HepG2 (cell line): Measurements from ENCODE around the gene PTCD2. TPM values are rescaled to one million over a fixed set of nuclear protein-coding genes. Genes with fewer than 3 reads are reported as not detected.

Source experiments
- ATAC-seq: fragments of 200-7000 bp; cut with Tn5 transposase; 3 replicates; pipeline ENCODE4 v1.9.1; 2020; ENCODE audit warnings: mild to moderate bottlenecking, moderate library complexity
- BruUV-seq: library from RNA; stranded (reverse); fragments of 400-500 nt; replicated peaks from 2 replicates; lab custom pipeline; 2021; lab: Mats Ljungman, UMichigan
- CTCF ChIA-PET: fragments of 300-600 bp; formaldehyde crosslinking; extraction: SDS; loops from one replicate; lab custom pipeline; 2021; ENCODE audit warnings: low total read pairs, inconsistent platforms, low intra/inter-chr PET ratio; lab: Yijun Ruan, JAX
- POLR2A ChIA-PET: fragments of 350-600 bp; sonication (Branson Sonifier 250); formaldehyde crosslinking; loops from one replicate; lab custom pipeline; 2020; ENCODE audit warnings: antibody characterized with exemption, inconsistent platforms; lab: Yijun Ruan, JAX
- DNase-seq: peaks from one replicate; pipeline ENCODE4 v3.0.0-alpha.2; 2015; ENCODE audit warnings: low spot score
- FAIRE-seq: peaks from 3 replicates; lab custom pipeline; 2011; peaks lifted over from hg19 to GRCh38; lab: Jason Lieb, UNC
- H2AFZ ChIP-seq: one replicate; pipeline ENCODE4 v1.6.1; 2011; ENCODE audit warnings: low read length, inconsistent platforms
- H3K27ac ChIP-seq: fragments of 300-600 bp; 3 replicates; pipeline ENCODE4 v1.8.0; 2011; ENCODE audit warnings: mixed run types, mild to moderate bottlenecking, mixed read lengths, low read length, inconsistent platforms; ENCODE audit not compliant: insufficient read depth; ENCODE audit errors: extremely low read length
- H3K27me3 ChIP-seq, 2 experiments: fragments of 200-600 bp in 1 of 2; 2 replicates in 1 of 2; 3 replicates in 1 of 2; pipeline versions ENCODE4 v1.6.0 to v1.8.0; 2011; ENCODE audit warnings: low read length in 2 of 2, mild to moderate bottlenecking in 2 of 2, moderate library complexity in 2 of 2, inconsistent platforms in 1 of 2; ENCODE audit not compliant: insufficient read depth in 2 of 2, control insufficient read depth in 1 of 2
- H3K36me3 ChIP-seq, 2 experiments: fragments of 200-600 bp in 1 of 2; replicated peaks in 1 of 2; 2 replicates in 1 of 2; 3 replicates in 1 of 2; pipeline versions ENCODE4 v1.5.1 to v1.8.0; 2011; ENCODE audit warnings: low read length in 2 of 2, inconsistent platforms in 1 of 2; ENCODE audit not compliant: insufficient read depth in 2 of 2, control insufficient read depth in 1 of 2
- H3K4me1 ChIP-seq: 2 replicates; pipeline ENCODE4 v1.5.1; 2012; ENCODE audit warnings: low read length, inconsistent platforms; ENCODE audit not compliant: insufficient read depth
- H3K4me2 ChIP-seq: 2 replicates; pipeline ENCODE4 v1.6.0; 2011; ENCODE audit warnings: low read depth, low read length, inconsistent platforms
- H3K4me3 ChIP-seq, 3 experiments: fragments of 200-600 bp in 1 of 3; sonication (generic), shearing (Covaris generic) in 1 of 3; replicated peaks in 1 of 3; 2 replicates each; pipeline ENCODE4 v1.5.1; 2011 to 2016; ENCODE audit warnings: low read length in 3 of 3, inconsistent platforms in 2 of 3, low read depth in 2 of 3, mild to moderate bottlenecking in 2 of 3, control low read depth in 1 of 3, mixed read lengths in 1 of 3; ENCODE audit not compliant: insufficient read depth in 1 of 3
- H3K79me2 ChIP-seq: one replicate; pipeline ENCODE4 v1.6.1; 2011; ENCODE audit warnings: low read length, inconsistent platforms; ENCODE audit not compliant: insufficient read depth
- H3K9ac ChIP-seq: 2 replicates; pipeline ENCODE4 v1.6.0; 2011; ENCODE audit warnings: mild to moderate bottlenecking, low read depth, low read length, inconsistent platforms; ENCODE audit not compliant: insufficient read depth
- H3K9me3 ChIP-seq: 2 replicates; pipeline ENCODE4 v1.5.1; 2012; ENCODE audit warnings: mild to moderate bottlenecking, low read length
- H4K20me1 ChIP-seq: 2 replicates; pipeline ENCODE4 v1.6.0; 2011; ENCODE audit warnings: inconsistent platforms, mild to moderate bottlenecking, low read length, moderate library complexity; ENCODE audit not compliant: insufficient read depth
- HIVEP1 ChIP-seq: sonication (generic); formaldehyde crosslinking; IDR thresholded peaks from 2 replicates; pipeline ENCODE4 v1.4.0; 2020; ENCODE audit warnings: mild to moderate bottlenecking, missing genetic modification reagents
- IKZF1 ChIP-seq: fragments of 450-650 bp; IDR thresholded peaks from 2 replicates; pipeline ENCODE4 v1.7.1; 2016
- PHF8 ChIP-seq: sonication (generic); formaldehyde crosslinking; IDR thresholded peaks from 2 replicates; pipeline ENCODE4 v1.5.0; 2020; ENCODE audit warnings: missing genetic modification reagents
- REPIN1 ChIP-seq: sonication (generic); formaldehyde crosslinking; IDR thresholded peaks from 2 replicates; pipeline ENCODE4 v1.8.0; 2022; ENCODE audit warnings: missing genetic modification reagents, low read depth, mild to moderate bottlenecking, borderline replicate concordance
- STAG1 ChIP-seq: sonication (generic); formaldehyde crosslinking; IDR thresholded peaks from 2 replicates; pipeline ENCODE4 v1.4.0; 2020; ENCODE audit warnings: missing genetic modification reagents
- ZNF20 ChIP-seq: sonication (generic); formaldehyde crosslinking; IDR thresholded peaks from 2 replicates; pipeline ENCODE4 v1.4.0; 2020; ENCODE audit warnings: mild to moderate bottlenecking, moderate library complexity, missing genetic modification reagents
- ZNF234 ChIP-seq: sonication (generic); formaldehyde crosslinking; conservative IDR thresholded peaks from 2 replicates; pipeline ENCODE4 v1.5.1; 2020; ENCODE audit warnings: mild to moderate bottlenecking, missing genetic modification reagents
- ZNF558 ChIP-seq: sonication (generic); formaldehyde crosslinking; IDR thresholded peaks from 2 replicates; pipeline ENCODE4 v1.9.0; 2022; ENCODE audit warnings: mild to moderate bottlenecking, missing genetic modification reagents, borderline replicate concordance
- ZNF746 ChIP-seq: sonication (generic); formaldehyde crosslinking; IDR thresholded peaks from 2 replicates; pipeline ENCODE4 v1.8.0; 2022; ENCODE audit warnings: mild to moderate bottlenecking, missing genetic modification reagents
- WGBS: methylation state at CpG from one replicate; pipeline ENCODE4 v1.1.6; 2017; ENCODE audit warnings: low lambda C conversion rate; 5-methylcytosine and 5-hydroxymethylcytosine counted together
- in situ Hi-C: cut with HindIII; loops from 2 replicates; pipeline ENCODE4 v1.10.0; 2017; ENCODE audit warnings: low pct_unique_long_range_greater_than_20kb; ENCODE audit not compliant: extremely low pct_ligation_motif_present
- intact Hi-C: fragments of 100-400 bp; cut with micrococcal nuclease; formaldehyde crosslinking; loops from one replicate; pipeline ENCODE4 v1.10.0; 2022; ENCODE audit not compliant: unreplicated experiment
- polyA plus RNA-seq, 8 experiments: library from polyadenylated mRNA; depleted of rRNA in 3 of 8; stranded (reverse) in 7 of 8; unstranded in 1 of 8; fragments of >200 nt; fragmentation: Illumina TruSeq in 4 of 8; extraction: Trizol in 4 of 8; gene quantifications; 2 replicates each; pipeline versions ENCODE4 v1.2.1 to v1.2.3, GENCODE V29; 2011 to 2016; ENCODE audit warnings: low read depth in 4 of 8, missing spikeins in 1 of 8, mixed read lengths in 1 of 8; ENCODE audit not compliant: insufficient read depth in 1 of 8
- total RNA-seq, 5 experiments: library from RNA; depleted of rRNA; stranded (reverse); fragments of >200 nt; fragmentation: Illumina TruSeq; extraction: Trizol; gene quantifications; 2 replicates each; pipeline ENCODE4 v1.2.3, GENCODE V29; 2016; ENCODE audit warnings: low read depth in 1 of 5
- TF ChIP-seq, protein P1 (sequence below): IDR thresholded peaks from 2 replicates; pipeline ENCODE4 v1.6.1; 2016; ENCODE audit warnings: low read depth
- TF ChIP-seq, protein P2 (sequence below): sonication (generic); formaldehyde crosslinking; IDR thresholded peaks from 2 replicates; pipeline ENCODE4 v1.8.0; 2022; ENCODE audit warnings: mild to moderate bottlenecking, missing genetic modification reagents; ENCODE audit not compliant: insufficient replicate concordance
- TF ChIP-seq, protein P3 (sequence below): sonication (generic); formaldehyde crosslinking; IDR thresholded peaks from 2 replicates; pipeline ENCODE4 v1.8.1; 2023; ENCODE audit warnings: missing genetic modification reagents, inconsistent platforms, borderline replicate concordance
- TF ChIP-seq, protein P4 (sequence below): sonication (generic); formaldehyde crosslinking; IDR thresholded peaks from 2 replicates; pipeline ENCODE4 v1.4.0; 2020; ENCODE audit warnings: mild to moderate bottlenecking, missing genetic modification reagents

PTCD2 gene
- total and polyA plus RNA-seq, 2 of the 13 experiments (the other 11 are each of a cell fraction or from before 2014, with no cell fraction given) = 5.3 to 6.4 TPM

DNA sequence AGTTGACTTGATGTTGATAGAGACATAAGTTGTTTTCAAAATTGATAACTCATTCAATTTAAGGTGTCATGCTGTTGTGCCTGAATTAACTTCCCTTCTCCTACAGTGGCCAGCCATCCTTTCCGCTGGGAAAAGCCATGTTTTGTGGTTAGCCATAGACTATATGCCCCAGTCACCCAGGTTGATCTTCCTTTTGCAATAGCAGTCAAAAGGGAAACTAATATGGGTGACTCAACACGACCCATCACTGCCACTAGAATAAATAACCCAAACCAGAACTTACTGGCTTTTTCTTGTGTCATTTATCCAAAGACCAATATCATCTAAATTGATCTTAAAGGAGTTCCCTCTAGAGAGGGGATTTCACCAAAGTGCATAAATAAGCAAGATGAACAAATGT lies 87.4 kb downstream of the PTCD2 start:
- no peak overlapping the region for H3K27ac ChIP-seq
- H3K4me1 ChIP-seq = no peaks in the 10 kb centered on the region
- FAIRE-seq (no peak), ATAC-seq (no peak), DNase-seq (no peak)
- no peak overlapping the region for H3K9ac ChIP-seq
- H2AFZ ChIP-seq = no peak overlapping the region
- TF ChIP-seq, protein P1, sequence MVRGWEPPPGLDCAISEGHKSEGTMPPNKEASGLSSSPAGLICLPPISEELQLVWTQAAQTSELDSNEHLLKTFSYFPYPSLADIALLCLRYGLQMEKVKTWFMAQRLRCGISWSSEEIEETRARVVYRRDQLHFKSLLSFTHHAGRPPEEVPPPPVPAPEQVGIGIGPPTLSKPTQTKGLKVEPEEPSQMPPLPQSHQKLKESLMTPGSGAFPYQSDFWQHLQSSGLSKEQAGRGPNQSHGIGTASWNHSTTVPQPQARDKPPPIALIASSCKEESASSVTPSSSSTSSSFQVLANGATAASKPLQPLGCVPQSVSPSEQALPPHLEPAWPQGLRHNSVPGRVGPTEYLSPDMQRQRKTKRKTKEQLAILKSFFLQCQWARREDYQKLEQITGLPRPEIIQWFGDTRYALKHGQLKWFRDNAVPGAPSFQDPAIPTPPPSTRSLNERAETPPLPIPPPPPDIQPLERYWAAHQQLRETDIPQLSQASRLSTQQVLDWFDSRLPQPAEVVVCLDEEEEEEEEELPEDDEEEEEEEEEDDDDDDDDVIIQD (CRISPR knock-in tag) = no peak
- TF ChIP-seq ZNF746 (CRISPR knock-in tag) (no peak), IKZF1 (no peak), ZNF558 (CRISPR knock-in tag) (no peak), ZNF20 (CRISPR knock-in tag) (no peak), STAG1 (CRISPR knock-in tag) (no peak), ZNF234 (CRISPR knock-in tag) (no peak), HIVEP1 (CRISPR knock-in tag) (no peak), REPIN1 (no peak), PHF8 (no peak)
- TF ChIP-seq, protein P2, sequence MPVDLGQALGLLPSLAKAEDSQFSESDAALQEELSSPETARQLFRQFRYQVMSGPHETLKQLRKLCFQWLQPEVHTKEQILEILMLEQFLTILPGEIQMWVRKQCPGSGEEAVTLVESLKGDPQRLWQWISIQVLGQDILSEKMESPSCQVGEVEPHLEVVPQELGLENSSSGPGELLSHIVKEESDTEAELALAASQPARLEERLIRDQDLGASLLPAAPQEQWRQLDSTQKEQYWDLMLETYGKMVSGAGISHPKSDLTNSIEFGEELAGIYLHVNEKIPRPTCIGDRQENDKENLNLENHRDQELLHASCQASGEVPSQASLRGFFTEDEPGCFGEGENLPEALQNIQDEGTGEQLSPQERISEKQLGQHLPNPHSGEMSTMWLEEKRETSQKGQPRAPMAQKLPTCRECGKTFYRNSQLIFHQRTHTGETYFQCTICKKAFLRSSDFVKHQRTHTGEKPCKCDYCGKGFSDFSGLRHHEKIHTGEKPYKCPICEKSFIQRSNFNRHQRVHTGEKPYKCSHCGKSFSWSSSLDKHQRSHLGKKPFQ (CRISPR knock-in tag) = no peak
- TF ChIP-seq, protein P3, sequence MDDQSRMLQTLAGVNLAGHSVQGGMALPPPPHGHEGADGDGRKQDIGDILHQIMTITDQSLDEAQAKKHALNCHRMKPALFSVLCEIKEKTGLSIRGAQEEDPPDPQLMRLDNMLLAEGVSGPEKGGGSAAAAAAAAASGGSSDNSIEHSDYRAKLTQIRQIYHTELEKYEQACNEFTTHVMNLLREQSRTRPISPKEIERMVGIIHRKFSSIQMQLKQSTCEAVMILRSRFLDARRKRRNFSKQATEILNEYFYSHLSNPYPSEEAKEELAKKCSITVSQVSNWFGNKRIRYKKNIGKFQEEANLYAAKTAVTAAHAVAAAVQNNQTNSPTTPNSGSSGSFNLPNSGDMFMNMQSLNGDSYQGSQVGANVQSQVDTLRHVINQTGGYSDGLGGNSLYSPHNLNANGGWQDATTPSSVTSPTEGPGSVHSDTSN (CRISPR knock-in tag) = no peak
- TF ChIP-seq, protein P4, sequence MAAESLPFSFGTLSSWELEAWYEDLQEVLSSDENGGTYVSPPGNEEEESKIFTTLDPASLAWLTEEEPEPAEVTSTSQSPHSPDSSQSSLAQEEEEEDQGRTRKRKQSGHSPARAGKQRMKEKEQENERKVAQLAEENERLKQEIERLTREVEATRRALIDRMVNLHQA (CRISPR knock-in tag) = no peak
- no peak overlapping the region for H3K4me2 ChIP-seq
- H3K27me3 ChIP-seq = peaks cover 0 to 3% of the 10 kb centered on the region in 2 experiments; a peak in 1 of 5 replicates
- no peaks in the 10 kb centered on the region for H3K9me3 ChIP-seq
- WGBS = 27% methylated on average over 2 of the region's 2 CpGs
- intact Hi-C loops = no loop called here
- no peaks in the 10 kb centered on the region for H3K36me3 ChIP-seq
- in situ Hi-C loops = no loop called here
- H3K4me3 ChIP-seq = no peak overlapping the region
- POLR2A ChIA-PET = no interaction called here
- no TSS peak for BruUV-seq
- CTCF ChIA-PET = no interaction called here
- H3K79me2 ChIP-seq = no peaks in the 10 kb centered on the region
- H4K20me1 ChIP-seq = no peaks in the 10 kb centered on the region
